Measurements from ENCODE around the gene TCF19.

TCF19 gene, protein sequence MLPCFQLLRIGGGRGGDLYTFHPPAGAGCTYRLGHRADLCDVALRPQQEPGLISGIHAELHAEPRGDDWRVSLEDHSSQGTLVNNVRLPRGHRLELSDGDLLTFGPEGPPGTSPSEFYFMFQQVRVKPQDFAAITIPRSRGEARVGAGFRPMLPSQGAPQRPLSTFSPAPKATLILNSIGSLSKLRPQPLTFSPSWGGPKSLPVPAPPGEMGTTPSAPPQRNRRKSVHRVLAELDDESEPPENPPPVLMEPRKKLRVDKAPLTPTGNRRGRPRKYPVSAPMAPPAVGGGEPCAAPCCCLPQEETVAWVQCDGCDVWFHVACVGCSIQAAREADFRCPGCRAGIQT

DNA sequence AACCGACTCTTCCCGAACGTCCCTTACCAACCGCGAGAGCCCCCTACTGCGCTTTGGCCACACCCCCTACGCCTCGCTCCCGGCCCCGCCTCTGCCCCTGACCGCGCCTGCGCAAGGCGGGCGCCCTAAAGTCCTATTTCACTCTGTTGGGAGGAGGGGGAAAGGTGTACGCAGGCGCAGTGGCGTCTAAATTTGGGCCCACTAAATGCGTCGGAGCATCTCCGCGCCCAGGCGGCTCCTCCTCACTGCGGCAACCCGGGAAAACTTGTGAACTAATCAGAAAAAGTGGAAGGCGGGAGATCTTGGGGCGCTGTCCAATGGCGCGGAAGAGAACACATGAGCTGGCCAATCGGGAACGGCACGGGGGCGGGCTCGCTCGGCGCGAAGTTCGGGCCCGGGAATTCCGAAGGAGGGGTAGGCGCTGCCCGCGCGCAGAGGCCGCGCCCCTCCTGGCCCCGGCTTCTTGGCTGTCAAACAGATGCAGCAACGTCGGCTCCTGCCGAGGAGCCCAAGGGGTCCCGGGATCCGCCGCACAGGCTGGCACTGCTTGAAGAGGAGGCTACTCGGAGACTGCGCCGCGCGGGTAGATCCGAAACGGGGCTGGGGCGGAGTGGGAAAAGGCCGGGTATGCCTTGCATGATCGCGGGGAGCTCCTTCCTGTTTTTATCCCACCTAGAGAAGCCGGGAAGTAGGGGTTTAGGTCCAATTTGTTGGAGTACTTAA lies at the start of gene TCF19:
Gene TCF19, plus strand, starts transcription at position 450 of the 723 bp plus-strand sequence. CDS start 881 bp downstream, outside the sequence.
- peak within 1 kb of the TSS; percentile 74 for H3K27ac ChIP-seq
- TF ChIP-seq ZFX (IDR thresholded peaks at IDR 0.05; ENCODE audit: borderline replicate concordance) (no peak), CTCF (IDR thresholded peaks at IDR 0.05) (no peak)

DNA sequence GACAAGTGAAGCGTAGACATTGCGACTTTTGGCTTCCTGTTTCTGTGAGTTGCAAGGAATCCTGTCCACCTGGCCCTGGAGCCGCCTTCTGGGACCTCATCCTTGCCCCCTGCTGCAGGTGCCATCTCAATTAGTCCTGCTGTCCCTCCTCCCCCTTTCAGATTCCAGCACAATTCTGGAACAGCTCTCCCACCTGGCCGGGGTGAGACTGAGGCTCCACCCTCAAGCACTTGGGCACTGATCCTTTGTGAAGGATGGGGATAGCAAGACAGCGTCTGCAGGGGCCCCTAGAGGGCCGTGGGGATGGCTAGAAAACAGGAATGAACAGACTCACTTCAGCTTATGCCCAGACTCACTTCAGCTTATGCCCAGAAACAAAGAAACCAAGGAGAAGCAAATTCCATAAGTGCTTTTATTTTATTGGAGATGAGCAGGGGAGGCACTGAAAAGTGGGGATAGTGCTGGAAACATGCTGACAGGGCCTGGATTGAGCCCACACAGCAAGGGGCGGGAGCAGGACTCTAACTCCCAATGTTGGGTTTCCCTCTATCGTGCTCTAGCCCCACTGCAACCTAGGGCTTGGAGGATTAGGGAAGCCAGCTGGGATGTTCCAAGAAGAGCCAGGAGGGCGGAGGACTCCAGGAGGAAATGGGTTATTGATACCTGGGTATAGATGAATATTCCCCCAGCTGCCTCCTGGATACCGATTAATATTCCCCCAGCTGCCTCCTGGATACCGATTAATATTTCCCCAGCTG lies 47.4 kb upstream of the TCF19 start:
- H3K27ac ChIP-seq, result no peak overlapping the region
- TF ChIP-seq CTCF (IDR thresholded peaks at IDR 0.05), result no peak
- no peak for TF ChIP-seq ZFX (IDR thresholded peaks at IDR 0.05; ENCODE audit: borderline replicate concordance)

GRCh38 chr6:31111712-31112111 lies 46.7 kb upstream of the TCF19 start:
- H3K27ac ChIP-seq, result no peak overlapping the region
- TF ChIP-seq CTCF (IDR thresholded peaks at IDR 0.05) (no peak), ZFX (IDR thresholded peaks at IDR 0.05; ENCODE audit: borderline replicate concordance) (no peak)

- H3K27ac ChIP-seq, result no peak within 1 kb of the TSS
- no peak for TF ChIP-seq ZFX (IDR thresholded peaks at IDR 0.05; ENCODE audit: borderline replicate concordance)
- TF ChIP-seq CTCF (IDR thresholded peaks at IDR 0.05), result no peak
Measured at GRCh38 chr6:31112478-31112877, 45.9 kb upstream of the TCF19 start, which contains the start of gene C6orf15. C6orf15 (minus strand) TSS chr6:31112575; CDS start chr6:31112555, 20 bp downstream.

DNA sequence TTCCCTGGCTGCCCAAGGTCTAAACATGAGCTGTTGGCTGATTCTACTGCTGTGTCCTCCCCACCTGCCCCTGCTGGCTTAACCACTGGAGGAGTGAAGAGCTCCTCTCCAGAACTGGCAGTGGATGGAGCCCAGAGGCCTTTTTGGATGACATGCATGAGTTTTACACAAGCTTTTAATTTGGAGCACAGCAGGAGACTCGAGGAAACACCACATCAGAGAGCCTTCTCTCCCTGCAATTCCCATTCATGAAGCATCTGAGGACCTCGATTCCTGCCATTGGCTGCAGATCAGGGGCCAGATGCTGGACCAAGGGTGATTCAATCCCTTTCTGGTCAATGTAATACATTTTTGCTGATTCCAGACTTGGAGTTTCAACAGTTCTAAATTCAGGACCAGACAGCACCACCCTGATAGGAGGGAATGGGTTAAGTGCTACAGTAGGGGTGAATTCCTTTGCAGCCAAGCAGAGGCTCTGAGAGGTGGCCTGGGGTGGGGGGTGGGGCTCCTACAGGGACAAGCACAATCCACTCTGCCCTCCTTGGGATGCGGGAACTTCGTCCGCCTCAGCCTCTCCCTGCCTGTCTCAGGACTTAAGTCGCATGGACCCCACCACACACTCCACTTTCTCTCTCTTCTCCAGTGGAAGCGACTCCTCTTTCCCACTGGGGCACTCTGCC lies 44.4 kb upstream of the TCF19 start:
- no peak overlapping the region for H3K27ac ChIP-seq
- TF ChIP-seq ZFX (IDR thresholded peaks at IDR 0.05; ENCODE audit: borderline replicate concordance) (no peak), CTCF (IDR thresholded peaks at IDR 0.05) (no peak)

GRCh38 chr6:31114541-31114878 lies 43.9 kb upstream of the TCF19 start, which contains the start of gene PSORS1C1:
PSORS1C1 (plus strand) TSS chr6:31114800; CDS start chr6:31129633, 14,833 bp downstream.
- H3K27ac ChIP-seq, result no peak within 1 kb of the TSS
- TF ChIP-seq ZFX (IDR thresholded peaks at IDR 0.05; ENCODE audit: borderline replicate concordance), result no peak
